CD8-positive, alpha-beta memory T cell (primary cell): ENCODE results near the gene COMMD3. TPM values are rescaled to one million over a fixed set of nuclear protein-coding genes. Genes with fewer than 3 reads are reported as not detected.

Source experiments
- CTCF ChIA-PET: fragments of 350-600 bp; sonication (Branson Sonifier 250); formaldehyde crosslinking; loops from one replicate; lab custom pipeline; 2021; ENCODE audit warnings: antibody characterized with exemption; lab: Charles Lee
- POLR2A ChIA-PET: fragments of 350-600 bp; sonication (Branson Sonifier 250); formaldehyde crosslinking; loops from one replicate; lab custom pipeline; 2021; ENCODE audit warnings: antibody characterized with exemption; lab: Charles Lee
- DNase-seq, 5 donors: peaks; one replicate each; pipeline versions ENCODE4 v3.0.0 to v3.0.0-alpha.2; 2020 to 2022; ENCODE audit warnings: mixed read lengths in 1 of 5
- H3K27ac ChIP-seq: one replicate; pipeline ENCODE4 v1.7.0; 2013; ENCODE audit warnings: low read depth, mild to moderate bottlenecking, low read length, moderate library complexity
- H3K27me3 ChIP-seq: 2 replicates; pipeline ENCODE4 v1.7.0; 2013; ENCODE audit warnings: low read length, mild to moderate bottlenecking; ENCODE audit not compliant: insufficient read depth, poor library complexity, severe bottlenecking
- H3K36me3 ChIP-seq: 2 replicates; pipeline ENCODE4 v1.7.0; 2013; ENCODE audit warnings: mild to moderate bottlenecking, low read length, moderate library complexity; ENCODE audit not compliant: insufficient read depth
- H3K4me1 ChIP-seq: 2 replicates; pipeline ENCODE4 v1.7.0; 2013; ENCODE audit warnings: mild to moderate bottlenecking, low read length, moderate library complexity; ENCODE audit not compliant: insufficient read depth
- H3K4me3 ChIP-seq: 2 replicates; pipeline ENCODE4 v1.7.0; 2013; ENCODE audit warnings: mild to moderate bottlenecking, low read length
- H3K9me3 ChIP-seq: 2 replicates; pipeline ENCODE4 v1.7.0; 2013; ENCODE audit warnings: mild to moderate bottlenecking, low read length
- H3K27ac Mint-ChIP-seq, 8 donors: one replicate each; pipeline ENCODE4 v1.8.0; 2020 to 2021; ENCODE audit warnings: mixed read lengths in 8 of 8, mild to moderate bottlenecking in 6 of 8, inconsistent platforms in 3 of 8, moderate library complexity in 3 of 8
- H3K27me3 Mint-ChIP-seq, 2 donors: one replicate each; pipeline ENCODE4 v1.8.0; 2020 to 2021; ENCODE audit warnings: mixed read lengths in 2 of 2, mild to moderate bottlenecking in 1 of 2, moderate library complexity in 1 of 2
- H3K36me3 Mint-ChIP-seq, 3 donors: one replicate each; pipeline ENCODE4 v1.8.0; 2020 to 2021; ENCODE audit warnings: mixed read lengths in 3 of 3, inconsistent platforms in 1 of 3, mild to moderate bottlenecking in 1 of 3
- H3K4me1 Mint-ChIP-seq, 3 donors: one replicate each; pipeline ENCODE4 v1.8.0; 2020 to 2021; ENCODE audit warnings: mixed read lengths in 3 of 3, inconsistent platforms in 1 of 3, mild to moderate bottlenecking in 1 of 3
- H3K4me3 Mint-ChIP-seq, 7 donors: one replicate each; pipeline ENCODE4 v1.8.0; 2020 to 2021; ENCODE audit warnings: mixed read lengths in 7 of 7, mild to moderate bottlenecking in 6 of 7, moderate library complexity in 4 of 7, inconsistent platforms in 2 of 7
- H3K9me3 Mint-ChIP-seq, 5 donors: one replicate each; pipeline ENCODE4 v1.8.0; 2020 to 2022; ENCODE audit warnings: mixed read lengths in 5 of 5, mild to moderate bottlenecking in 3 of 5, moderate library complexity in 2 of 5, inconsistent platforms in 1 of 5
- polyA plus RNA-seq: library from polyadenylated mRNA; unstranded; fragments of 300-500 nt; fragmentation: Illumina TruSeq; gene quantifications from one replicate; pipeline ENCODE4 v1.2.3, GENCODE V29; 2021
- total RNA-seq, 2 experiments: library from RNA; stranded (reverse); gene quantifications; one replicate each; pipeline ENCODE4 v1.2.3, GENCODE V29; 2021

The COMMD3 gene
- total and polyA plus RNA-seq, 3 experiments from 2014 or later, result 61.4 to 80.4 (median 80.2) TPM

DNA sequence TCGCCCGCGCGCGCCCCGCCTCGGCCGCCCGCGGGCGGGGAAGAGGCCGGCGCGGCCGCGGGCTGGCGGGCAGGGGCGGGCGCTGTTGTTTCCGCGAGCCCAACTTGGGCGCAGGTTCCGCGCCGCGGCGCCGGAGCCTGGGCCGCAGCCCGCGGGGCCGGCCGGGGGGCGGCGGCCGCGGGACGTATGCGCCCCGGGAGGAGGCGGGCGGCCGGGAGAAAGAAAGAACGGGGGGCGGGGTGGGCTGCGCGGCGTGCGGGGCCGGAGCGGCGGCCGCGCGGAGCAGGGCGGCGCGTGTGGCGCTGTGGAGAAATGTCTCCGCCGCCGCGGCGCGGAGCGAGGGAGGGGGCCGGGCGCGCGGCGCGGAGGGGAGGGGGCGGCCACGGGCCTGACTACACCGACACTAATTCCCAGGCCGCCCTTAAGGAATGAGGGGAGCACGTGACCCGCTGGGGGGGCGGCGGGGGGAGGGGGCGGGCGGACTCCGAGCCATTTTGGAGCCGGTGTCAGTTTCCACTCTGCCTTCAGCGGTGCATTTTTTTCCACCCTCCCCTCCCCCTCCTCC lies 4.5 kb downstream of the COMMD3 start, which contains the start of gene BMI1:
BMI1 (plus strand) TSS at position 509 of the 565 bp plus-strand sequence. CDS start 5,351 bp downstream, outside the sequence.
- no peaks in the 10 kb centered on the region for H3K9me3 ChIP-seq
- DNase-seq, result peak; percentile 50 to 77 (median 58)
- Mint-ChIP-seq H3K27ac (peak within 1 kb of the TSS; percentile 78 to 98 (median 93)), H3K27me3 (peaks cover 9 to 38% of the 10 kb centered on the region in 2 donors), H3K36me3 (peaks cover 0 to 19% (median 0%) of the 10 kb centered on the region in 3 donors), H3K4me1 (peaks cover 46 to 68% (median 68%) of the 10 kb centered on the region in 3 donors), H3K4me3 (peak within 1 kb of the TSS; percentile 88 to 98 (median 92)), H3K9me3 (peaks cover 0 to 4% (median 0%) of the 10 kb centered on the region in 5 donors)
- POLR2A ChIA-PET, result interaction anchor here (1.0 to 2.5 kb wide), 6 partner anchors 14 to 125 kb away, joined by 3 to 13 read pairs (median 4); no protein-coding TSS in a partner anchor
- CTCF ChIA-PET, result no interaction called here
- H3K4me3 ChIP-seq, result peak within 1 kb of the TSS; percentile 52
- H3K27ac ChIP-seq, result peak within 1 kb of the TSS; percentile 52
- H3K27me3 ChIP-seq, result peaks cover 20% of the 10 kb centered on the region
- peaks cover 53% of the 10 kb centered on the region for H3K4me1 ChIP-seq
- no peaks in the 10 kb centered on the region for H3K36me3 ChIP-seq

DNA sequence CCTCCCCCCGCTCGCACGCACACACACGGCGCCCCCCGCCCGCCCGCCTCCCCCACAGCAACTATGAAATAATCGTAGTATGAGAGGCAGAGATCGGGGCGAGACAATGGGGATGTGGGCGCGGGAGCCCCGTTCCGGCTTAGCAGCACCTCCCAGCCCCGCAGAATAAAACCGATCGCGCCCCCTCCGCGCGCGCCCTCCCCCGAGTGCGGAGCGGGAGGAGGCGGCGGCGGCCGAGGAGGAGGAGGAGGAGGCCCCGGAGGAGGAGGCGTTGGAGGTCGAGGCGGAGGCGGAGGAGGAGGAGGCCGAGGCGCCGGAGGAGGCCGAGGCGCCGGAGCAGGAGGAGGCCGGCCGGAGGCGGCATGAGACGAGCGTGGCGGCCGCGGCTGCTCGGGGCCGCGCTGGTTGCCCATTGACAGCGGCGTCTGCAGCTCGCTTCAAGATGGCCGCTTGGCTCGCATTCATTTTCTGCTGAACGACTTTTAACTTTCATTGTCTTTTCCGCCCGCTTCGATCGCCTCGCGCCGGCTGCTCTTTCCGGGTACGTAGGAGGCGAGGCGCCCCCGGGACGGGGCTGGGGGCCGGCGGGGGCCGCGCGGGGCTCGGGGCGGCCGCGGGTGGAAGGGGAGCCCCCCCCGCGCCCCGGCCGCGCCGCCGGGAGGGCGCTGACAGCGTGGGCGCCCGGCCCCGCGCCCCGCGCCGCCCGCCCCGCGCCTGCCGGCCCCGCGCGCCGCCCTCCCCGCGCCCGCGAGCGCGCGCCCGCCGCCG lies 5.2 kb downstream of the COMMD3 start:
- no peaks in the 10 kb centered on the region for H3K36me3 ChIP-seq
- Mint-ChIP-seq H3K4me3 (peak overlapping the region; percentile 81 to 98 (median 85)), H3K36me3 (peaks cover 0 to 19% (median 0%) of the 10 kb centered on the region in 3 donors), H3K9me3 (peaks cover 0 to 4% (median 0%) of the 10 kb centered on the region in 5 donors), H3K27me3 (peaks cover 13 to 42% of the 10 kb centered on the region in 2 donors), H3K27ac (peak overlapping the region in 6 of 8 donors; percentile 60 to 96 (median 79)), H3K4me1 (peaks cover 50 to 72% (median 70%) of the 10 kb centered on the region in 3 donors)
- no peaks in the 10 kb centered on the region for H3K9me3 ChIP-seq
- POLR2A ChIA-PET, result interaction anchor here (1.0 to 2.5 kb wide), 5 partner anchors 19 to 124 kb away, joined by 3 to 13 read pairs (median 4); no protein-coding TSS in a partner anchor
- peaks cover 58% of the 10 kb centered on the region for H3K4me1 ChIP-seq
- H3K4me3 ChIP-seq, result peak overlapping the region; percentile 52
- CTCF ChIA-PET, result interaction anchor here (0.8 kb wide), 1 partner anchor 10 kb away, joined by 3 read pairs; no protein-coding TSS in a partner anchor
- peaks cover 20% of the 10 kb centered on the region for H3K27me3 ChIP-seq
- peak overlapping the region; percentile 52 for H3K27ac ChIP-seq
- DNase-seq, result peak; percentile 45 to 79 (median 72)

DNA sequence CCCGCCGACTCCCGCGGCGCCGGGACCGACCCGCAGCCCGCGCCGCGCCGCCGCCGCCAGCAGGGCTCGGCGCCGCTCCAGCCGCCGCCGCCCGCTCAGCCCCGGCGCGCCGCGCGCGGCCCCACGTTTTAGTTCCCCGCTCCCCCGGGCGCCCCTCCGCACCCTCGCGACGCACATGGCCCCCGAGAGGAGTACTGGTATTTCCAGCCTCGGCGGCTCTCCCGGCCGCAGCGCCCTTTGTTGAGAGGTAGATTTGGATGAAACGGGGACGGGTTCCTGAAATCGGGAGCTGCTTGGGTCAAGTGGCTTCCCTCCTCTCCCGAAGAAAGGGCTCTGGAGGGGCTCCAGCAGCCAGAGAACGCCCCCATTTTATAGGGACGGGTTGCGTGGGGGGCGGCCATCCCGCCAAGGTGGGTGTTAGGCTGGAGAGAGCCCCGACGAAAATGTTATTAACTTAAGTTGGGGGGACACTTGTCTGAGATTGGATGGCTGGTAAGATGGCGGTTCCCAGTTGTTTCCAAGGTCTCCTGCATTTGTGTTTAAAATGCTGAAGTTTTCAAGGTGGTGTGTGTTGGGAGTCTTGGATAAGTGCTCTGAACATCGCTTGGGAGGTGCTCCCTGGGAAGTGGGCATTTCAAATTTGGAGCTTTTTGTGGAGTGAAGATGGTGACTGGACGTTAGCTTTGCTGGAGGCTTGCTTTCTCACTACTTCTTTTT lies 5.9 kb downstream of the COMMD3 start:
- H3K9me3 ChIP-seq, result no peaks in the 10 kb centered on the region
- H3K36me3 ChIP-seq, result no peaks in the 10 kb centered on the region
- ChIA-PET POLR2A (interaction anchor here (0.6 to 3.4 kb wide), 10 partner anchors 10 to 319 kb away, joined by 3 to 19 read pairs (median 3); partner anchors contain the start of gene DNAJC1), CTCF (interaction anchor here (0.8 to 0.9 kb wide), 3 partner anchors 10 to 18 kb away, joined by 3 read pairs; no protein-coding TSS in a partner anchor)
- peaks cover 0 to 20% (median 0%) of the 10 kb centered on the region in 3 donors for H3K36me3 Mint-ChIP-seq
- peak overlapping the region; percentile 67 to 90 (median 86) for H3K27ac Mint-ChIP-seq
- peaks cover 0 to 4% (median 0%) of the 10 kb centered on the region in 5 donors for H3K9me3 Mint-ChIP-seq
- H3K27ac ChIP-seq, result peak overlapping the region; percentile 38
- DNase-seq, result peak in 3 of 5 donors; percentile 12 to 43 (median 21)
- peaks cover 20% of the 10 kb centered on the region for H3K27me3 ChIP-seq
- peaks cover 13 to 47% of the 10 kb centered on the region in 2 donors for H3K27me3 Mint-ChIP-seq
- peaks cover 48 to 72% (median 71%) of the 10 kb centered on the region in 3 donors for H3K4me1 Mint-ChIP-seq
- peaks cover 53% of the 10 kb centered on the region for H3K4me1 ChIP-seq
- peak overlapping the region; percentile 63 for H3K4me3 ChIP-seq
- H3K4me3 Mint-ChIP-seq, result peak overlapping the region; percentile 74 to 91 (median 84)

DNA sequence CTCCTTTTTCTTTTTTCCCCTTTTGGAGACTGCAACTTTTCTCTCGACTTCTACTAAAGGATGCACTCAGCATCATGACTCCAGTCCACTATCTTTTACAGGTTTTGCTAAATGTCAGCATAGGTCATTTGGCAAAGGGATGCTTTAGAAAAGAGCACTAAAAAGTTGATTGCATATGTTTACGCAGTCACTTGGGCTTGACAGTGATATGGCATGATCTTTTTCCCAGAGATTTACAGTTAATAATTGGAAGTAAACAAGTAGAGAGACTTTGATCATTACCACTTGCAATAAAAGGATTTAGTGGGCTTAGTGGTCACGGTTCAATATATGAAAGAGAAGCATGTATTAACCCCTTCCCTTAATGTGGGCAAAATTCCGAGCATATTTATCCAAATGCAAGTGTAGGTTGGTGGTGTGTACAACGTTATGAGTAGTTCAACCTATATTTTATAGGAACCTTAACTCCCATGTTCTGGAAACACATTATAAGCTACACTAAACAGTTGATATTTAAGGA lies 6.5 kb downstream of the COMMD3 start:
- peak overlapping the region; percentile 74 to 91 (median 84) for H3K4me3 Mint-ChIP-seq
- Histone ChIP-seq H3K4me3 (peak overlapping the region; percentile 63), H3K27me3 (peaks cover 20% of the 10 kb centered on the region), H3K9me3 (no peaks in the 10 kb centered on the region), H3K27ac (no peak overlapping the region), H3K4me1 (peaks cover 47% of the 10 kb centered on the region), H3K36me3 (no peaks in the 10 kb centered on the region)
- POLR2A ChIA-PET, result interaction anchor here (0.6 to 3.4 kb wide), 7 partner anchors 9 to 319 kb away, joined by 3 to 19 read pairs (median 3); partner anchors contain the start of gene DNAJC1
- CTCF ChIA-PET, result interaction anchor here (0.9 kb wide), 2 partner anchors 9 to 17 kb away, joined by 3 read pairs; no protein-coding TSS in a partner anchor
- DNase-seq, result no peak
- H3K27me3 Mint-ChIP-seq, result peaks cover 13 to 41% of the 10 kb centered on the region in 2 donors
- peaks cover 44 to 67% (median 65%) of the 10 kb centered on the region in 3 donors for H3K4me1 Mint-ChIP-seq
- peaks cover 0 to 4% (median 0%) of the 10 kb centered on the region in 5 donors for H3K9me3 Mint-ChIP-seq
- peak overlapping the region in 7 of 8 donors; percentile 74 to 90 (median 87) for H3K27ac Mint-ChIP-seq
- peaks cover 0 to 24% (median 0%) of the 10 kb centered on the region in 3 donors for H3K36me3 Mint-ChIP-seq

DNA sequence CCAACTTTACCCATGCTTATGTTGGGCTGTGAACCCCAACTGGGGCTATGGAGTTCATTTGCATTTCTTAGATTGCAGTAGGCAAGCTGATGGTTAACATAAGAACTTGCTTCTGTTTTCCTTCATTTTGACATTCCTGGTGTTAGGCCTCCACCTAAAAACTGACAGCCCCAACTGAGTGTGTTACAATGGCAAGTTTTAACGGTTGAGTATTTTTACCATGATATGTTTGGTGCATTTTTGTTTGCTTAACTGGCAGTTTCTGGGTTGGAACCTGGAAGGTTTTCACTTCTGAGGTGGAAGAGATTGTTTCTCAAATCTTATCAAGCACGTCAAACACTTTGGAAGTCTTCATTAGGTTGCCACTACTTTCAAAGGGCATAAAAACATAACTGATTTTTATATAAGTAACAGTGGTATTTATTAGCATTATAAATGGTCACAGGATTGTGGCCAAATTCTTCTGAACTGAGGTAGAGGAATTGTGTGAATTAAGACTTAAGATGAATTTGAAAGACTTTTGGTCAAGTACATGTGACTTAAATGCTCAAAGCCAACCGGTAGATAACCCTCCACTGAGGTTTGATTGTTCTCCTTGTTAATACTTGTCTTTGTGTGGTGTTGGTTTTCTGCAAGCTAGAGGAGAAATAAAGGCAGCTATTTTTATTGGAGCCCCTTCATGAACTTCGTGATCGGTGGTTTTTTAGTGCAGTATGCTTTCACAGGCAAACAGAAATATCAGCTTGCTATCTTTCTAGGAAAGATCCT lies 7.5 kb downstream of the COMMD3 start:
- Histone ChIP-seq H3K36me3 (no peaks in the 10 kb centered on the region), H3K27me3 (peaks cover 13% of the 10 kb centered on the region), H3K4me1 (peaks cover 37% of the 10 kb centered on the region), H3K4me3 (peak overlapping the region; percentile 20), H3K27ac (no peak overlapping the region), H3K9me3 (no peaks in the 10 kb centered on the region)
- ChIA-PET CTCF (interaction anchor here (1.2 to 2.1 kb wide), 3 partner anchors 12 to 113 kb away, joined by 3 to 7 read pairs (median 6); no protein-coding TSS in a partner anchor), POLR2A (interaction anchor here (0.6 to 3.4 kb wide), 4 partner anchors 16 to 320 kb away, joined by 3 to 19 read pairs (median 8); partner anchors contain the start of gene DNAJC1)
- Mint-ChIP-seq H3K9me3 (peaks cover 0 to 4% (median 0%) of the 10 kb centered on the region in 5 donors), H3K36me3 (peaks cover 0 to 24% (median 2%) of the 10 kb centered on the region in 3 donors), H3K27me3 (peaks cover 13 to 40% of the 10 kb centered on the region in 2 donors), H3K27ac (peak overlapping the region in 4 of 8 donors; percentile 5 to 90 (median 52)), H3K4me1 (peaks cover 41 to 59% (median 56%) of the 10 kb centered on the region in 3 donors), H3K4me3 (peak overlapping the region; percentile 74 to 91 (median 84))
- DNase-seq, result no peak

DNA sequence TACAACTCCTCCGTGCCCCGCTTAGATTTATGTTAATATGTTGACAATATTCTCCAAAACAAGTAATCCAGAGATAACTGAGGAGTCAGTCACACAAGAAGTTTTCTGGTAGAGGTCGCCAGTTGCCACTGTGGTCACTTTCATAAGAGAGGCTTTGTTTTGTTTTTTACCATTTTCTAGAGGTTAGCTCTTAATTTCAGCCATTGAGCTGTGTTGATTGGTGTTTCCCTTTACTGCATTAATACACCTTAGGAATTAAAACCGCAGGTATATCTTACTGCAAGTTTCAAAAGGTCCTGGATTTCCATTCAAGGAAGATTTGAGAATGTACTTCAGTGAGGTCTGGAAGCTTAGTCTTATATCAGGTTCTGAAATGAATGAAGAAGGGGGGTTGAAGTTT lies 8.2 kb downstream of the COMMD3 start:
- no peak overlapping the region for H3K27ac ChIP-seq

More for the DNA sequence above, 8.2 kb downstream of the COMMD3 start:
- peaks cover 2 to 28% (median 4%) of the 10 kb centered on the region in 3 donors for H3K36me3 Mint-ChIP-seq
- no peaks in the 10 kb centered on the region for H3K9me3 ChIP-seq
- H3K4me1 ChIP-seq, result peaks cover 36% of the 10 kb centered on the region
- H3K4me3 ChIP-seq, result peak overlapping the region; percentile 42
- H3K4me1 Mint-ChIP-seq, result peaks cover 39 to 52% (median 52%) of the 10 kb centered on the region in 3 donors
- H3K9me3 Mint-ChIP-seq, result peaks cover 0 to 4% (median 0%) of the 10 kb centered on the region in 5 donors
- DNase-seq, result no peak
- CTCF ChIA-PET, result interaction anchor here (1.2 to 2.1 kb wide), 3 partner anchors 11 to 113 kb away, joined by 3 to 7 read pairs (median 6); no protein-coding TSS in a partner anchor
- H3K4me3 Mint-ChIP-seq, result peak overlapping the region; percentile 74 to 94 (median 84)
- H3K36me3 ChIP-seq, result no peaks in the 10 kb centered on the region
- POLR2A ChIA-PET, result interaction anchor here (1.0 to 3.4 kb wide), 2 partner anchors 15 to 112 kb away, joined by 5 to 19 read pairs; no protein-coding TSS in a partner anchor
- H3K27me3 Mint-ChIP-seq, result peaks cover 13 to 41% of the 10 kb centered on the region in 2 donors
- H3K27me3 ChIP-seq, result peaks cover 13% of the 10 kb centered on the region
- H3K27ac Mint-ChIP-seq, result peak overlapping the region in 7 of 8 donors; percentile 52 to 92 (median 86)
